Activated T-cell treated with anti-CD3 and anti-CD28 coated beads, Interleukin-2, amount 50 U/mL, for 4 hours (primary cell): ENCODE measurements around the gene LRRC3B. TPM values are rescaled to one million over a fixed set of nuclear protein-coding genes. Genes with fewer than 3 reads are reported as not detected.
A peak's percentile ranks its signal among the peaks of the same experiment; 100 is the strongest.

ENCODE experiments used
- ATAC-seq, 2 donors: fragments of 200-7000 bp; cut with Tn5 transposase; one replicate each; pipeline ENCODE4 v1.10.0; 2021
- DNase-seq: peaks from one replicate; pipeline ENCODE4 v3.0.0-alpha.2; 2020
- H3K27me3 Mint-ChIP-seq: one replicate; pipeline ENCODE4 v1.8.0; 2021; ENCODE audit warnings: low read depth, mixed read lengths
- H3K36me3 Mint-ChIP-seq: one replicate; pipeline ENCODE4 v1.8.0; 2022; ENCODE audit warnings: mixed read lengths; ENCODE audit not compliant: insufficient read depth
- H3K4me1 Mint-ChIP-seq: one replicate; pipeline ENCODE4 v1.8.0; 2021; ENCODE audit warnings: low read depth, mixed read lengths
- H3K4me3 Mint-ChIP-seq: one replicate; pipeline ENCODE4 v1.8.0; 2021; ENCODE audit warnings: mild to moderate bottlenecking, moderate library complexity, mixed read lengths
- H3K9me3 Mint-ChIP-seq: one replicate; pipeline ENCODE4 v1.8.0; 2021; ENCODE audit warnings: mixed read lengths
- total RNA-seq, 3 donors: library from RNA; stranded (reverse); gene quantifications; one replicate each; pipeline ENCODE4 v1.2.1, GENCODE V29; 2021

The LRRC3B gene
- total RNA-seq, 3 donors from 2014 or later, result not detected

DNA sequence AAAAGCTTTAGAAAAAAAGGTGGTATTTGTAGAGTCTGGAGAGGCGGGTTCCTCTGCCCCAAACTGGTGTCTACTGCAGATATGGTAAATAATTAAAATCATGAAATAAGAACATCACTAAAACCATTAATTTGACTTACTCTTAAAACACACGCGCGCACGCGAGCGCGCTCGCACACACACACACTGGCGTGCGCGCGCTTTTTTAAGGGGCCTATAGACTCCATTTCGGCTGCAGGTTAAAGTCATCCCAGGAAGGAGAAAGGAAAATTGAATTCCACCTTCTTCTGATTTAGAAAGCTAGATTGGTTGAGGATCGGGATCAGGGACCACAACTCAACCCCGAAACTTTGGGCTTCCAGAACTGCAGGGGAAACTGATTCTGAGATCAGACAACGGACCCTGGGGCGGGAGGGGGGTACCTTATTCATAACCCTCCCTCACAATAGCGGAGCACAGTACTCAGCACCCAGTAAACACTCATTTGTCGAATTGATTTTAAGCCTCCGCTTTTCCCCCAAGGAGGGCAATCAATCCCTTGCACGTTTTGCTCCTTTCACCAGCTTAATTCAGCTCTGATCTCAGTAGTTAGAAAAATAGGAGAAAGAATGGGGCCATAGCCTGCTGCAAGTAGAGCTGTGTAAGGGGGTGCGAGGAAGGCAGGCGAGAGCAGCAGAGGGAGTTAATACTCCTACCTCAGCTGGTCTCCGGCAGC is 509 bp upstream of the LRRC3B start:
- no peaks in the 10 kb centered on the region for H3K36me3 Mint-ChIP-seq
- no peak overlapping the region for H3K4me3 Mint-ChIP-seq
- DNase-seq (no peak), ATAC-seq (no peak)
- no peaks in the 10 kb centered on the region for H3K9me3 Mint-ChIP-seq
- H3K27me3 Mint-ChIP-seq, result peaks cover 42% of the 10 kb centered on the region
- H3K4me1 Mint-ChIP-seq, result no peaks in the 10 kb centered on the region

- Mint-ChIP-seq H3K4me1 (no peaks in the 10 kb centered on the region), H3K4me3 (no peak overlapping the region), H3K27me3 (peaks cover 46% of the 10 kb centered on the region), H3K9me3 (no peaks in the 10 kb centered on the region), H3K36me3 (no peaks in the 10 kb centered on the region)
- DNase-seq (no peak), ATAC-seq (no peak)
Observed at GRCh38 chr3:26623419-26624208, 1.0 kb downstream of the LRRC3B start.

- H3K36me3 Mint-ChIP-seq, result no peaks in the 10 kb centered on the region
Observed at GRCh38 chr3:26624209-26624765, 1.7 kb downstream of the LRRC3B start.

DNA sequence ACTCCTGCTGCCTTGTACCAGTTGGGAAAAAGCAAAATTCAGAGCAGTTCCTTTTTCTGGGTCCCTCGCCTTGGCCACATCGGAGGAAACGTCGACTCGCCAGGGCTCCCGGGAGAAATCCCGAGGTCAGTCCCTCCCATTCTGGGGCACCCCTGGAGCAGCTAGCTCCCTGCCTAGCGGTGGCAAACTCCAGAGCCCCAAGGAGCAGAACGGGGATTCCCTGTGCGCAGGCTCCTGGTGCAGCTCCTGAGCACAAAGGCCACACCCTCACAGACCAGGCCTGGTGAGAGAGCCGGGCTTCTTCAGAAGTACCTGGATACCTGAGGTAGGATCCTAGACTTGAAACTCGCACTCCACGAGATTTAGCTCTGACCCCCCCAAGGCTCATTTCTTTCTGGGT is 2.6 kb downstream of the LRRC3B start:
- ATAC-seq (no peak), DNase-seq (no peak)
- Mint-ChIP-seq H3K9me3 (no peaks in the 10 kb centered on the region), H3K4me1 (no peaks in the 10 kb centered on the region), H3K36me3 (no peaks in the 10 kb centered on the region), H3K4me3 (no peak overlapping the region), H3K27me3 (peaks cover 44% of the 10 kb centered on the region)

More at GRCh38 chr3:26624209-26624765, 1.7 kb downstream of the LRRC3B start:
- no peaks in the 10 kb centered on the region for H3K4me1 Mint-ChIP-seq
- H3K9me3 Mint-ChIP-seq, result no peaks in the 10 kb centered on the region
- ATAC-seq (peak in 1 of 2 donors; percentile 14), DNase-seq (no peak)
- H3K27me3 Mint-ChIP-seq, result peaks cover 44% of the 10 kb centered on the region
- H3K4me3 Mint-ChIP-seq, result no peak overlapping the region

- ATAC-seq (no peak), DNase-seq (no peak)
- H3K9me3 Mint-ChIP-seq, result no peaks in the 10 kb centered on the region
- no peaks in the 10 kb centered on the region for H3K4me1 Mint-ChIP-seq
- peaks cover 32% of the 10 kb centered on the region for H3K27me3 Mint-ChIP-seq
- H3K36me3 Mint-ChIP-seq, result no peaks in the 10 kb centered on the region
- H3K4me3 Mint-ChIP-seq, result no peak overlapping the region
Observed at GRCh38 chr3:26627080-26627479, 4.5 kb downstream of the LRRC3B start.

DNA sequence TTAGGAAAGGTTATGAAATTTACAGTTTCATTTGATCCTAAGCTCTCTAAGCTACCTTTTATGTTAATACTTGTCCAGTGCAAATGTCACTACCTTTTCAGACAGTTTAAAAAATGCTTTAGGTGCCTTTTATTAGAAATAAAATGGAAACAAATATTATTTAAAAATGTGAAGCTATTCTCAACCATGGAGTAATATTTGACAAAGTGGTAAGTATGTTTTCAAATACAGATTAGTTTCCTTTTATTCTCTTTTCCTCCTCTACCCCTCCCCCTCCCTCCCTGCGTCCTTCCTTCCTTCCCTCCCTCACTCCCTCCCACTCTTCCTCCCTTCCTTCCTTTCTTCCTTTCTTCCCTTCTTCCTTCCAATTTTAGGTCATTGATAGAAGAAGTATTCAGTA is 6.3 kb downstream of the LRRC3B start:
- no peak overlapping the region for H3K4me3 Mint-ChIP-seq
- H3K36me3 Mint-ChIP-seq, result no peaks in the 10 kb centered on the region
- no peak for DNase-seq
- H3K27me3 Mint-ChIP-seq, result peaks cover 16% of the 10 kb centered on the region
- H3K4me1 Mint-ChIP-seq, result no peaks in the 10 kb centered on the region
- no peak for ATAC-seq
- H3K9me3 Mint-ChIP-seq, result no peaks in the 10 kb centered on the region

- ATAC-seq (no peak), DNase-seq (no peak)
- H3K27me3 Mint-ChIP-seq, result peaks cover 5% of the 10 kb centered on the region
- H3K4me3 Mint-ChIP-seq, result no peak overlapping the region
- H3K9me3 Mint-ChIP-seq, result no peaks in the 10 kb centered on the region
- H3K4me1 Mint-ChIP-seq, result no peaks in the 10 kb centered on the region
- no peaks in the 10 kb centered on the region for H3K36me3 Mint-ChIP-seq
Observed at GRCh38 chr3:26630669-26631389, 8.3 kb downstream of the LRRC3B start.

DNA sequence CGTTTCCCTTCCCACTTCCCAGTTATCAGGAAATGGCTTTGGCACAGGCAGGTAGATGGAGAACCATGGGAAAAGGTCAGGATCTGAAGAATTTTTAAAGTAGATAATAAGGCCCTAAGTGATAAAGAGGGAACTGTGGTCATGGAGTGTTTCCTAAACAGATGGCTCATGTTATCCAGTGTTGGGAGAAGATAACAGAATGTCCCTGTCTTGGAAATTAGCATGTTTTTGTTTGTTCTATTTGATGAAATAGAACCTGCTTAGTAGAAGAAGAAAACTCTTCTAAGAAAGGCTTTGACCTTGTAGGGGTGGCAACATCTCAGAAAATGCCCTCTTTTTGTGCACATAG is 8.8 kb downstream of the LRRC3B start:
- H3K4me1 Mint-ChIP-seq, result no peaks in the 10 kb centered on the region
- no peak for ATAC-seq
- no peaks in the 10 kb centered on the region for H3K36me3 Mint-ChIP-seq
- DNase-seq, result no peak
- no peak overlapping the region for H3K4me3 Mint-ChIP-seq
- no peaks in the 10 kb centered on the region for H3K9me3 Mint-ChIP-seq
- H3K27me3 Mint-ChIP-seq, result peaks cover 5% of the 10 kb centered on the region

DNA sequence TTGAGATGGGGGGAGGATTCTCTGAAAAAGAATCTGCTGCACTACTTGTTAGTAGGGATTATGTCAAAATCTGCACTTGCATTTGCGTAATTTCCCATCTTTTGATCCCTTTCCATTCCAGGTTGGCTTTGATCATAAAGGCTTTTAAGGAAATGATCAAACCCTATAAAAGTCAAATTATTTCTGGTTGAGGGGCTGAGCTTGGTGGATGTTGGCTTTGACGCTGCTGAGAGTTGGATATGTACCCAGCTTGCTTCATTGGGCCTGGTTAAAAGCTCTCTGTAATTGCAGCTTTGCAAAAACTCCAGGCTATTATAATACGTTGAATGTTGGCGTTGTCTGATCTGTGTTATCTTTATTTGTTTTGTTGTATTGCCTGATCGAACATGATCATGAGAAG is 12.0 kb downstream of the LRRC3B start:
- Mint-ChIP-seq H3K4me3 (no peak overlapping the region), H3K4me1 (no peaks in the 10 kb centered on the region), H3K9me3 (no peaks in the 10 kb centered on the region), H3K27me3 (no peaks in the 10 kb centered on the region), H3K36me3 (no peaks in the 10 kb centered on the region)
- DNase-seq, result no peak
- no peak for ATAC-seq

GRCh38 chr3:26636096-26636727 is 13.6 kb downstream of the LRRC3B start:
- ATAC-seq (no peak), DNase-seq (no peak)
- Mint-ChIP-seq H3K9me3 (no peaks in the 10 kb centered on the region), H3K36me3 (no peaks in the 10 kb centered on the region), H3K4me3 (no peak overlapping the region), H3K27me3 (peaks cover 2% of the 10 kb centered on the region), H3K4me1 (no peaks in the 10 kb centered on the region)

DNA sequence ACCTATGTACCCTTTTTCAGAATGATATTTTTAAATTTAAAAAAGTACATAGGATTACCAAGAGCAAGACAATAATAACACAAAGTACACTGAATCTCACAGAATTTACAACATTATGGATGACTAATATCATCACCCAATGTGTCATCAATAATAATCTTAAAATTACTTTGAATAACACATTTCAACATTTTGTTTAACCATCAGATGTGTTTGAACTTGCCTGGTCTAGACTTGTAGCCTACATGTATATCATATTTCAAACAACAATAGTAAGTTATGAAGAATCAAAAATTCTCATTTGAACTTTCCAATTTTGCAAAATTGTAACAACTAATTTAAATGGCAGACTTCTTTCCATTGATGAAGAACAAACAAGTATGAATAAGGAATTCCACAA is 15.1 kb downstream of the LRRC3B start:
- H3K36me3 Mint-ChIP-seq, result no peaks in the 10 kb centered on the region
- peaks cover 2% of the 10 kb centered on the region for H3K27me3 Mint-ChIP-seq
- no peak for ATAC-seq
- H3K4me3 Mint-ChIP-seq, result no peak overlapping the region
- DNase-seq, result no peak
- H3K4me1 Mint-ChIP-seq, result no peaks in the 10 kb centered on the region
- H3K9me3 Mint-ChIP-seq, result no peaks in the 10 kb centered on the region

DNA sequence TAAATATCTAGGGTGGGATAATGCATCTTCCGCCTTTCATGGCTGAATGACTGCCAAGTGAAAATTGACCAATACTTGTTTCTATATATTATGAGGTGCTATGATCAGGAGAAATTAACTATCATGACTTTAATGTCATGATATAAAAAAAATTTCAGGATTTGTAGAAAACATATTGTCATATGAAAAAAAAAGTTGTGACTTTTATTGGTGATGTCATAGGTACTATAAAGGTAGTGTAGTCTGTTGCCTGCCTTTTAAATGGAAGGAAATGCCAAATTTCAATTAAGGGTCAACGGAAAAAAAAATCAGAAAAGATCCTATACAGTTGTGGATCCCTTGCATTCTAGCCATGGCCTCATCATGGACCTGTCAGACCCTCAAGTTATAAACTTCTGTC is 15.5 kb downstream of the LRRC3B start:
- no peaks in the 10 kb centered on the region for H3K4me1 Mint-ChIP-seq
- DNase-seq, result no peak

DNA sequence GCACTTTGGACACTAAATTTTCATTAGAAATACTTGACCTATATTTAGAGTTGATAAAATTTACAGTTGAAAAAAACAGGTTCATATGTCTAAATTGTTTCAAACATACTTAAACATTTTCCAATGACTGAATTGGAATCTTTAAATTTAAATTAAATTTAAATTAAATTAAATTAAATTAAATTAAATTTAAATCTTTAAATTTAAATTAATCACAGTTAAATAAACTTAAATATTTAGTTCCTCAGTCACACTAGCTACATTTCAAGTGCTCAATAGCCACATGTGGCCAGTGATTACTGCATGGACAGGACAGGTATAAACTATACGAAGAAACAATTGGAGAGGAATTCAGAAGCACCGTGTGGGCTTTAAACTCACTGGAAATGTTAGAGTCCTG is 16.8 kb downstream of the LRRC3B start:
- Mint-ChIP-seq H3K9me3 (no peaks in the 10 kb centered on the region), H3K36me3 (no peaks in the 10 kb centered on the region), H3K4me3 (no peak overlapping the region), H3K4me1 (no peaks in the 10 kb centered on the region), H3K27me3 (peaks cover 2% of the 10 kb centered on the region)
- ATAC-seq (no peak), DNase-seq (no peak)

More for the DNA sequence above, 15.5 kb downstream of the LRRC3B start:
- no peaks in the 10 kb centered on the region for H3K9me3 Mint-ChIP-seq
- ATAC-seq, result no peak
- H3K36me3 Mint-ChIP-seq, result no peaks in the 10 kb centered on the region
- H3K27me3 Mint-ChIP-seq, result peaks cover 2% of the 10 kb centered on the region
- no peak overlapping the region for H3K4me3 Mint-ChIP-seq

DNA sequence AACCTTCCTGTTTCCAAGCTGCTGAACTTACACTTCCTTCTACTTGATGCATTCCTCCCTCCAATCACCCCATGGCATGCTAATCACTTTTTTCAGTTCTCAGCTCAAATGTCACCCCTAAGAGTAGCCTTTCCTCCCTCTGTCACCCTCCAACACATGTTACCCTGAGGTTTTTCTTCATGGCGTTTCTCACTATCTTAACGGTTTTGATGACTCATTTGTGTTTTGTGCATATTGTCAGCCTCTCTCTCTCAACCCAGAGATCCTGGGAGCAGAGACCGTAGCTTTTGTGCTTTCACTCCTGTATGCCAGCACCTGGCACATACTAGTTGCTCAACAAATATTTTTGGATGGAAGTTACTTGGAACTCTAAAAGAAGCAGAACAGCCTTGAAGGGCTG is 24.5 kb downstream of the LRRC3B start:
- Mint-ChIP-seq H3K36me3 (no peaks in the 10 kb centered on the region), H3K4me3 (no peak overlapping the region), H3K27me3 (no peaks in the 10 kb centered on the region), H3K9me3 (no peaks in the 10 kb centered on the region), H3K4me1 (no peaks in the 10 kb centered on the region)
- ATAC-seq, result no peak
- DNase-seq, result no peak
